Thymus (tissue), 11 donors: ENCODE measurements around the gene TAF6L. TPM values are rescaled to one million over a fixed set of nuclear protein-coding genes. Genes with fewer than 3 reads are reported as not detected.

ENCODE experiments used
- DNase-seq, 9 donors: peaks; one replicate each; pipeline ENCODE4 v3.0.0-alpha.2; 2013; ENCODE audit warnings: low spot score in 9 of 9, low read depth in 6 of 9, missing footprints in 1 of 9
- H3K27ac ChIP-seq, 2 donors: one replicate each; pipeline ENCODE4 v1.5.1; 2013; ENCODE audit warnings: control low read depth in 1 of 2, low read depth in 1 of 2, low read length in 1 of 2, mild to moderate bottlenecking in 1 of 2, moderate library complexity in 1 of 2
- H3K27me3 ChIP-seq, 2 donors: one replicate each; pipeline ENCODE4 v1.5.1; 2013; ENCODE audit warnings: low read length in 1 of 2; ENCODE audit not compliant: control insufficient read depth in 2 of 2, insufficient read depth in 1 of 2
- H3K36me3 ChIP-seq, 2 donors: one replicate each; pipeline ENCODE4 v1.5.1; 2013; ENCODE audit warnings: low read length in 1 of 2, mild to moderate bottlenecking in 1 of 2, moderate library complexity in 1 of 2; ENCODE audit not compliant: control insufficient read depth in 2 of 2, insufficient read depth in 2 of 2
- H3K4me1 ChIP-seq, 2 donors: one replicate each; pipeline ENCODE4 v1.5.1; 2013; ENCODE audit warnings: low read length in 2 of 2; ENCODE audit not compliant: control insufficient read depth in 2 of 2, insufficient read depth in 2 of 2
- H3K4me3 ChIP-seq, 2 donors: one replicate each; pipeline ENCODE4 v1.5.1; 2013; ENCODE audit warnings: low read length in 2 of 2, control low read depth in 1 of 2, mild to moderate bottlenecking in 1 of 2
- H3K9me3 ChIP-seq, 2 donors: one replicate each; pipeline ENCODE4 v1.5.1; 2013; ENCODE audit warnings: low read length in 1 of 2, mild to moderate bottlenecking in 1 of 2; ENCODE audit not compliant: control insufficient read depth in 2 of 2, insufficient read depth in 1 of 2
- WGBS: extraction: QIAGEN DNeasy Blood & Tissue Kit; methylation state at CpG from one replicate; pipeline ENCODE4 v1.1.7; 2013; 5-methylcytosine and 5-hydroxymethylcytosine counted together
- polyA plus RNA-seq: library from polyadenylated mRNA; stranded (reverse); fragments of 200-250 nt; gene quantifications from one replicate; pipeline ENCODE4 v1.2.3, GENCODE V29; 2013
- total RNA-seq: library from RNA; stranded (reverse); fragments of 120-200 nt; gene quantifications from one replicate; pipeline ENCODE4 v1.2.4, GENCODE V29; 2013
- donor health status: healthy.

The TAF6L gene
- total and polyA plus RNA-seq, 2 donors = 18.9 to 26.5 TPM

GRCh38 chr11:62832336-62833234 is 61.4 kb downstream of the TAF6L start, which contains the start of gene TEX54:
TEX54 (minus strand) TSS chr11:62832841.
- H3K4me1 ChIP-seq = peaks cover 15 to 20% of the 10 kb centered on the region in 2 donors
- DNase-seq = no peak

GRCh38 chr11:62835336-62835735 is 64.1 kb downstream of the TAF6L start:
- DNase-seq = no peak
- Histone ChIP-seq H3K36me3 (peaks cover 24 to 34% of the 10 kb centered on the region in 2 donors), H3K9me3 (no peaks in the 10 kb centered on the region), H3K4me1 (peaks cover 18 to 27% of the 10 kb centered on the region in 2 donors), H3K27ac (no peak overlapping the region), H3K27me3 (no peaks in the 10 kb centered on the region), H3K4me3 (no peak overlapping the region)
- 92% methylated on average over 8 of the region's 8 CpGs for WGBS

More at GRCh38 chr11:62832336-62833234, 61.4 kb downstream of the TAF6L start, which contains the start of gene TEX54:
- H3K27ac ChIP-seq = peak within 1 kb of the TSS; percentile 95 to 99
- peak within 1 kb of the TSS; percentile 74 to 98 for H3K4me3 ChIP-seq
- no peaks in the 10 kb centered on the region for H3K27me3 ChIP-seq
- peaks cover 24 to 37% of the 10 kb centered on the region in 2 donors for H3K36me3 ChIP-seq
- WGBS = 30% methylated on average over 40 of the region's 40 CpGs
- H3K9me3 ChIP-seq = no peaks in the 10 kb centered on the region

Other genes starting within 250 kb of the TAF6L start
Only the 30 nearest of the 31 such genes appear.
- gene AHNAK, start 224.6 kb upstream of the TAF6L start, total RNA-seq = 40.1 TPM
- gene AHNAK, start 224.6 kb upstream of the TAF6L start, polyA plus RNA-seq = 35.8 TPM
- gene EEF1G, start 197.5 kb upstream of the TAF6L start, total RNA-seq = 1,700 TPM
- 1,365 TPM for gene EEF1G, start 197.5 kb upstream of the TAF6L start, polyA plus RNA-seq
- gene TUT1, start 179.9 kb upstream of the TAF6L start, total RNA-seq = 7.8 TPM
- gene TUT1, start 179.9 kb upstream of the TAF6L start, polyA plus RNA-seq = 25.3 TPM
- gene MTA2, start 169.5 kb upstream of the TAF6L start, total RNA-seq = 121 TPM
- gene MTA2, start 169.5 kb upstream of the TAF6L start, polyA plus RNA-seq = 79.3 TPM
- gene EML3, start 158.6 kb upstream of the TAF6L start, total RNA-seq = 17.8 TPM
- gene EML3, start 158.6 kb upstream of the TAF6L start, polyA plus RNA-seq = 99.3 TPM
- gene ROM1, start 158.1 kb upstream of the TAF6L start, total RNA-seq = 1.7 TPM
- gene ROM1, start 158.1 kb upstream of the TAF6L start, polyA plus RNA-seq = 7.6 TPM
- gene B3GAT3, start 149.4 kb upstream of the TAF6L start, total RNA-seq = 29.4 TPM
- gene B3GAT3, start 149.4 kb upstream of the TAF6L start, polyA plus RNA-seq = 72.2 TPM
- 95.9 TPM for gene GANAB, start 124.8 kb upstream of the TAF6L start, total RNA-seq
- gene GANAB, start 124.8 kb upstream of the TAF6L start, polyA plus RNA-seq = 98.4 TPM
- gene INTS5, start 118.1 kb upstream of the TAF6L start, total RNA-seq = 8.6 TPM
- gene INTS5, start 118.1 kb upstream of the TAF6L start, polyA plus RNA-seq = 8.1 TPM
- 111 TPM for gene C11orf98, start 106.2 kb upstream of the TAF6L start, total RNA-seq
- gene C11orf98, start 106.2 kb upstream of the TAF6L start, polyA plus RNA-seq = 152 TPM
- 31.1 TPM for gene CSKMT, start 106.1 kb upstream of the TAF6L start, total RNA-seq
- 64.6 TPM for gene CSKMT, start 106.1 kb upstream of the TAF6L start, polyA plus RNA-seq
- gene UQCC3, start 99.7 kb upstream of the TAF6L start, total RNA-seq = 11.8 TPM
- gene UQCC3, start 99.7 kb upstream of the TAF6L start, polyA plus RNA-seq = 19.3 TPM
- 4.0 TPM for gene LBHD1, start 99.1 kb upstream of the TAF6L start, total RNA-seq
- 14.0 TPM for gene LBHD1, start 99.1 kb upstream of the TAF6L start, polyA plus RNA-seq
- gene UBXN1, start 92.3 kb upstream of the TAF6L start, total RNA-seq = 142 TPM
- 191 TPM for gene UBXN1, start 92.3 kb upstream of the TAF6L start, polyA plus RNA-seq
- 0.80 TPM for gene LRRN4CL, start 81.9 kb upstream of the TAF6L start, total RNA-seq
- 0.75 TPM for gene LRRN4CL, start 81.9 kb upstream of the TAF6L start, polyA plus RNA-seq
- gene BSCL2, start 64.0 kb upstream of the TAF6L start, total RNA-seq = 29.3 TPM
- gene BSCL2, start 64.0 kb upstream of the TAF6L start, polyA plus RNA-seq = 76.6 TPM
- 0.05 TPM for gene GNG3, start 63.7 kb upstream of the TAF6L start, total RNA-seq
- gene GNG3, start 63.7 kb upstream of the TAF6L start, polyA plus RNA-seq = 0.41 TPM
- gene HNRNPUL2, start 43.9 kb upstream of the TAF6L start, total RNA-seq = 7.7 TPM
- 44.7 TPM for gene HNRNPUL2, start 43.9 kb upstream of the TAF6L start, polyA plus RNA-seq
- 37.8 TPM for gene TTC9C, start 42.9 kb upstream of the TAF6L start, total RNA-seq
- gene TTC9C, start 42.9 kb upstream of the TAF6L start, polyA plus RNA-seq = 34.9 TPM
- 8.9 TPM for gene ZBTB3, start 17.2 kb upstream of the TAF6L start, total RNA-seq
- 7.7 TPM for gene ZBTB3, start 17.2 kb upstream of the TAF6L start, polyA plus RNA-seq
- gene POLR2G, start 9.8 kb upstream of the TAF6L start, total RNA-seq = 172 TPM
- gene POLR2G, start 9.8 kb upstream of the TAF6L start, polyA plus RNA-seq = 150 TPM
- gene TMEM179B, start 16.0 kb downstream of the TAF6L start, total RNA-seq = 36.5 TPM
- gene TMEM179B, start 16.0 kb downstream of the TAF6L start, polyA plus RNA-seq = 58.2 TPM
- gene TMEM223, start 20.6 kb downstream of the TAF6L start, total RNA-seq = 19.9 TPM
- gene TMEM223, start 20.6 kb downstream of the TAF6L start, polyA plus RNA-seq = 18.4 TPM
- 34.4 TPM for gene NXF1, start 34.0 kb downstream of the TAF6L start, total RNA-seq
- 186 TPM for gene NXF1, start 34.0 kb downstream of the TAF6L start, polyA plus RNA-seq
- gene STX5, start 60.7 kb downstream of the TAF6L start, total RNA-seq = 30.0 TPM
- gene STX5, start 60.7 kb downstream of the TAF6L start, polyA plus RNA-seq = 31.2 TPM
- not detected for gene TEX54, start 61.4 kb downstream of the TAF6L start, total RNA-seq
- gene TEX54, start 61.4 kb downstream of the TAF6L start, polyA plus RNA-seq = 1.3 TPM
- gene WDR74, start 68.2 kb downstream of the TAF6L start, total RNA-seq = 71.2 TPM
- gene WDR74, start 68.2 kb downstream of the TAF6L start, polyA plus RNA-seq = 57.2 TPM
- gene SLC3A2, start 109.5 kb downstream of the TAF6L start, total RNA-seq = 69.1 TPM
- gene SLC3A2, start 109.5 kb downstream of the TAF6L start, polyA plus RNA-seq = 96.6 TPM
- gene CHRM1, start 150.0 kb downstream of the TAF6L start, total RNA-seq = not detected
- gene CHRM1, start 150.0 kb downstream of the TAF6L start, polyA plus RNA-seq = 0.05 TPM
- gene SLC22A6, start 213.6 kb downstream of the TAF6L start, total RNA-seq = not detected
- not detected for gene SLC22A6, start 213.6 kb downstream of the TAF6L start, polyA plus RNA-seq